CD14-positive monocyte (primary cell): Measurements from ENCODE around the gene RNF212B. TPM values are rescaled to one million over a fixed set of nuclear protein-coding genes. Genes with fewer than 3 reads are reported as not detected.
A peak's percentile ranks its signal among the peaks of the same experiment; 100 is the strongest.
"Not testable (repeated sequence)": the region's sequence is repeated elsewhere in the genome, so short reads cannot be mapped to it uniquely, and the experiment has no call there.

ENCODE experiments used
- DNase-seq, 3 donors: peaks; one replicate each; pipeline ENCODE4 v3.0.0-alpha.2; 2011 to 2022
- H2AFZ ChIP-seq: 2 replicates; pipeline ENCODE4 v1.6.0; 2012; ENCODE audit warnings: mild to moderate bottlenecking, low read depth, low read length, inconsistent platforms; ENCODE audit not compliant: insufficient read depth, poor library complexity, severe bottlenecking
- H3K27ac ChIP-seq, 2 donors: 1 replicate in 1 of 2; 2 replicates in 1 of 2; pipeline ENCODE4 v1.5.1; 2012 to 2013; ENCODE audit warnings: low read length in 2 of 2, control low read depth in 1 of 2, inconsistent platforms in 1 of 2, low read depth in 1 of 2, mild to moderate bottlenecking in 1 of 2
- H3K27me3 ChIP-seq, 2 donors: one replicate each; pipeline versions ENCODE4 v1.6.0 to v1.6.1; 2011 to 2013; ENCODE audit warnings: low read length in 2 of 2; ENCODE audit not compliant: control insufficient read depth in 2 of 2, insufficient read depth in 2 of 2
- H3K36me3 ChIP-seq, 2 donors: replicated peaks in 1 of 2; 1 replicate in 1 of 2; 2 replicates in 1 of 2; pipeline versions ENCODE4 v1.5.1 to v1.6.1; 2012 to 2013; ENCODE audit warnings: low read length in 2 of 2, control low read depth in 1 of 2, inconsistent platforms in 1 of 2, mild to moderate bottlenecking in 1 of 2; ENCODE audit not compliant: insufficient read depth in 2 of 2, control insufficient read depth in 1 of 2
- H3K4me1 ChIP-seq, 2 donors: 1 replicate in 1 of 2; 2 replicates in 1 of 2; pipeline versions ENCODE4 v1.5.1 to v1.6.1; 2012 to 2013; ENCODE audit warnings: low read length in 2 of 2, control low read depth in 1 of 2, inconsistent platforms in 1 of 2, mild to moderate bottlenecking in 1 of 2, moderate library complexity in 1 of 2; ENCODE audit not compliant: insufficient read depth in 2 of 2, control insufficient read depth in 1 of 2
- H3K4me2 ChIP-seq: replicated peaks from 2 replicates; pipeline ENCODE3; 2012; ENCODE audit warnings: low read length, moderate library complexity, mild to moderate bottlenecking; ENCODE audit not compliant: poor library complexity, severe bottlenecking; ENCODE audit errors: extremely low read depth
- H3K4me3 ChIP-seq, 3 experiments: fragments of 200-600 bp in 1 of 3; sonication (generic) in 1 of 3; replicated peaks in 1 of 3; 1 replicate in 2 of 3; 2 replicates in 1 of 3; pipeline ENCODE4 v1.5.1; 2011 to 2013; ENCODE audit warnings: low read length in 3 of 3, mild to moderate bottlenecking in 3 of 3, control low read depth in 2 of 3, low read depth in 2 of 3, inconsistent platforms in 1 of 3, moderate library complexity in 1 of 3
- H3K79me2 ChIP-seq: 2 replicates; pipeline ENCODE4 v1.6.0; 2012; ENCODE audit warnings: mild to moderate bottlenecking, control low read depth, inconsistent platforms, low read length, moderate library complexity; ENCODE audit not compliant: insufficient read depth
- H3K9ac ChIP-seq: 2 replicates; pipeline ENCODE4 v1.6.0; 2017; ENCODE audit warnings: low read length, mild to moderate bottlenecking; ENCODE audit not compliant: insufficient read depth, poor library complexity, severe bottlenecking
- H3K9me3 ChIP-seq, 2 donors: replicated peaks in 1 of 2; 1 replicate in 1 of 2; 2 replicates in 1 of 2; pipeline versions ENCODE4 v1.5.1 to v1.6.1; 2012 to 2013; ENCODE audit warnings: low read length in 2 of 2, control low read depth in 1 of 2; ENCODE audit not compliant: control insufficient read depth in 1 of 2, insufficient read depth in 1 of 2
- H4K20me1 ChIP-seq: 2 replicates; pipeline ENCODE4 v1.6.0; 2012; ENCODE audit warnings: mild to moderate bottlenecking, low read length, control low read depth, moderate library complexity; ENCODE audit not compliant: insufficient read depth
- H3K27ac Mint-ChIP-seq, 7 donors: one replicate each; pipeline ENCODE4 v1.8.0; 2020; ENCODE audit warnings: mild to moderate bottlenecking in 7 of 7, mixed read lengths in 7 of 7, moderate library complexity in 6 of 7, inconsistent platforms in 2 of 7
- H3K27me3 Mint-ChIP-seq, 3 donors: one replicate each; pipeline ENCODE4 v1.8.0; 2021 to 2022; ENCODE audit warnings: low read depth in 3 of 3, mild to moderate bottlenecking in 3 of 3, mixed read lengths in 3 of 3, moderate library complexity in 3 of 3, inconsistent platforms in 1 of 3
- H3K36me3 Mint-ChIP-seq, 2 donors: one replicate each; pipeline ENCODE4 v1.8.0; 2020; ENCODE audit warnings: mixed read lengths in 2 of 2, inconsistent platforms in 1 of 2, mild to moderate bottlenecking in 1 of 2
- H3K4me1 Mint-ChIP-seq: one replicate; pipeline ENCODE4 v1.8.0; 2020; ENCODE audit warnings: mild to moderate bottlenecking, mixed read lengths
- H3K4me3 Mint-ChIP-seq, 2 donors: one replicate each; pipeline ENCODE4 v1.8.0; 2020; ENCODE audit warnings: mild to moderate bottlenecking in 2 of 2, mixed read lengths in 2 of 2, moderate library complexity in 1 of 2
- H3K9me3 Mint-ChIP-seq, 7 donors: one replicate each; pipeline ENCODE4 v1.8.0; 2020 to 2022; ENCODE audit warnings: mixed read lengths in 7 of 7, mild to moderate bottlenecking in 6 of 7, moderate library complexity in 6 of 7, inconsistent platforms in 2 of 7
- WGBS: methylation state at CpG from one replicate; pipeline ENCODE4 v1.1.5; 2013; ENCODE audit warnings: missing lambda C conversion rate; ENCODE audit not compliant: insufficient coverage; 5-methylcytosine and 5-hydroxymethylcytosine counted together
- intact Hi-C, 2 donors: fragments of 100-400 bp; cut with micrococcal nuclease; formaldehyde crosslinking; loops; one replicate each; pipeline versions ENCODE4 v1.15.0 to v1.15.1; 2023
- polyA plus RNA-seq, 3 donors: library from polyadenylated mRNA; depleted of rRNA in 1 of 3; unstranded in 2 of 3; stranded (reverse) in 1 of 3; fragments of 300-500 nt in 2 of 3; fragments of >200 nt in 1 of 3; fragmentation: Illumina TruSeq in 2 of 3; gene quantifications; 1 replicate in 2 of 3; 2 replicates in 1 of 3; pipeline ENCODE4 v1.2.3, GENCODE V29; 2012 to 2021
- TF ChIP-seq, protein P1 (sequence below): fragments of 200-600 bp; IDR thresholded peaks from one replicate; pipeline ENCODE4 v1.8.0; 2022; ENCODE audit warnings: antibody characterized with exemption, mild to moderate bottlenecking

The RNF212B gene
- polyA plus RNA-seq, 3 donors, result not detected

DNA sequence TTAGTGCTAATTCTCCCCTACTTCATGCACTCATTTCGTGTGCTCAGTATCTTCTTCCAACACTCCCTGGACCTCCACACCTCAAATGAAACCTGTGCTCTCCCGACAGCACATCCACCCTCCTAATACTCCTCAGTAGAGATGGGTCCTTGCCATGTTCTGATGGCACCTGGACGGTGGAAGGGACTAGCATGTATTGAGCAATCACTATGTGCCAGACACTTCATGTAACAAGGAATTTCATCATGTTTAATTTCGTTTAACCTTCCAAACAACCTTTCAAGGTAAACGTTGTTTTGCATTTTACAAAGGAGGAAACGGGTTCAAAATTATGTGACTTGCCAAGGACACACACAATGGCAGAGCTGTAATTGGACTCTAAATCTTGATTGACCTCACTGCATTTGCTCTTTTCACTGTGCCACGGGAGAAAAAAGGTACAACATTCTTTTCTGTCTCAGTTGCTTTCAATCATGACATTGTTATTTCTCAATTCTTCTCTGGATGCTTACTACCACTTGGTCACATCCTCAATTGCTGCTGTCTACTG, 42.1 kb upstream of the RNF212B start:
- no peak for DNase-seq
- Mint-ChIP-seq H3K4me1 (no peaks in the 10 kb centered on the region), H3K9me3 (peaks cover 0 to 2% (median 0%) of the 10 kb centered on the region in 7 donors)

DNA sequence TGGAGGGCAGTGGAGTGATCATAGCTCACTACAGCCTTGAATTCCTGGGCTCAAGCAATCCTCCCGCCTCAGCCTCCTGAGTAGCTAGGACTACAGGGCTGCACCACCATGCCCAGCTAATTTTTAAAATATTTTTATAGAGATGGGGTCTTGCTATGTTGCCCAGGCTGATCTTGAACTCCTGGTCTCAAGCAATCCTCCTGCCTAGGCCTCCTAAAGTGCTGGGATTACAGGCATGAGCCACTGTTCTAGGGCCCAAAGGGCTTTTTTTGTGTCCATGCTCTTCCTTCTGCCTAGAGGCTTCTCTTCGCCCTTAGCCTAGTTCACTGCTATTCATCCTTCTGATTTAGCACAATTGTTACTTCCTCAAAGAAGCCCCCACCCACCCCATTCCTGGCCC, 41.2 kb upstream of the RNF212B start:
- 83% methylated on average over 1 of the region's 2 CpGs for WGBS
- intact Hi-C loops, result not testable (repeated sequence)

More for the DNA sequence above, 42.1 kb upstream of the RNF212B start:
- Histone ChIP-seq H3K9ac (no peak overlapping the region), H3K9me3 (no peaks in the 10 kb centered on the region), H2AFZ (no peak overlapping the region), H4K20me1 (no peaks in the 10 kb centered on the region), H3K27me3 (no peaks in the 10 kb centered on the region), H3K36me3 (no peaks in the 10 kb centered on the region), H3K4me2 (no peak overlapping the region), H3K79me2 (no peaks in the 10 kb centered on the region), H3K4me3 (no peak overlapping the region), H3K27ac (no peak overlapping the region), H3K4me1 (no peaks in the 10 kb centered on the region)
- intact Hi-C loops, result no loop called here
- TF ChIP-seq, protein P1, sequence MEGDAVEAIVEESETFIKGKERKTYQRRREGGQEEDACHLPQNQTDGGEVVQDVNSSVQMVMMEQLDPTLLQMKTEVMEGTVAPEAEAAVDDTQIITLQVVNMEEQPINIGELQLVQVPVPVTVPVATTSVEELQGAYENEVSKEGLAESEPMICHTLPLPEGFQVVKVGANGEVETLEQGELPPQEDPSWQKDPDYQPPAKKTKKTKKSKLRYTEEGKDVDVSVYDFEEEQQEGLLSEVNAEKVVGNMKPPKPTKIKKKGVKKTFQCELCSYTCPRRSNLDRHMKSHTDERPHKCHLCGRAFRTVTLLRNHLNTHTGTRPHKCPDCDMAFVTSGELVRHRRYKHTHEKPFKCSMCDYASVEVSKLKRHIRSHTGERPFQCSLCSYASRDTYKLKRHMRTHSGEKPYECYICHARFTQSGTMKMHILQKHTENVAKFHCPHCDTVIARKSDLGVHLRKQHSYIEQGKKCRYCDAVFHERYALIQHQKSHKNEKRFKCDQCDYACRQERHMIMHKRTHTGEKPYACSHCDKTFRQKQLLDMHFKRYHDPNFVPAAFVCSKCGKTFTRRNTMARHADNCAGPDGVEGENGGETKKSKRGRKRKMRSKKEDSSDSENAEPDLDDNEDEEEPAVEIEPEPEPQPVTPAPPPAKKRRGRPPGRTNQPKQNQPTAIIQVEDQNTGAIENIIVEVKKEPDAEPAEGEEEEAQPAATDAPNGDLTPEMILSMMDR, result no peak
- 71% methylated on average over 5 of the region's 7 CpGs for WGBS
- no peaks in the 10 kb centered on the region for H3K36me3 Mint-ChIP-seq
- H3K27ac Mint-ChIP-seq, result no peak overlapping the region
- H3K27me3 Mint-ChIP-seq, result peaks cover 0 to 4% (median 0%) of the 10 kb centered on the region in 3 donors
- no peak overlapping the region for H3K4me3 Mint-ChIP-seq

DNA sequence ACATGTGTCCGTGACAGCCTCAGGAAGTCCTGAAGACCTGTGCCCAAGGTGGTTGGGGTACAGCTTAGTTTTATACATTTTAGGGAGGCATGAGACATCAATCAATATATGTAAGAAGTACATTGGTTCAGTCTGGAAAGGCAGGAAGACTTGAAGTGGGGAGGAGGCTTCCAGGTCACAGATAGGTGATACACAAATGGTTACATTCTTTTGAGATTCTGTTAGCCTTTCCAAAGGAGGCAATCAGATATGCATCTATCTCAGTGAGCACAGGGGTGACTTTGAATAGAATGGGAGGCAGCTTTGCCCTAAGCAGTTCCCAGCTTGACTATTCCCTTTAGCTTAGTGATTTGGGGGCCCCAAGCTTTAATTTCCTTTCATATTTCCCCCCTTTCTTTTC, 38.6 kb upstream of the RNF212B start:
- H3K4me1 ChIP-seq, H3K36me3 ChIP-seq, H3K36me3 Mint-ChIP-seq, H3K4me1 Mint-ChIP-seq, intact Hi-C loops, H3K4me3 Mint-ChIP-seq, H3K9me3 ChIP-seq, H3K4me3 ChIP-seq, H3K9ac ChIP-seq, H3K27ac ChIP-seq, H3K27me3 ChIP-seq, H3K27me3 Mint-ChIP-seq, DNase-seq, H2AFZ ChIP-seq, H4K20me1 ChIP-seq, H3K9me3 Mint-ChIP-seq, H3K79me2 ChIP-seq, H3K4me2 ChIP-seq: not testable (repeated sequence)
- peak overlapping the region in 1 of 7 donors; percentile 28 for H3K27ac Mint-ChIP-seq
- 100% methylated on average over 1 of the region's 1 CpG for WGBS

More for the DNA sequence above, 41.2 kb upstream of the RNF212B start:
- H3K4me2 ChIP-seq, H3K79me2 ChIP-seq, H3K4me3 Mint-ChIP-seq, H3K36me3 Mint-ChIP-seq, H3K4me1 Mint-ChIP-seq, H2AFZ ChIP-seq, H3K27me3 ChIP-seq, H3K9me3 Mint-ChIP-seq, H3K4me1 ChIP-seq, H3K27ac ChIP-seq, H3K9ac ChIP-seq, H3K27me3 Mint-ChIP-seq, H3K27ac Mint-ChIP-seq, H3K9me3 ChIP-seq, DNase-seq, H3K4me3 ChIP-seq, H3K36me3 ChIP-seq, H4K20me1 ChIP-seq: not testable (repeated sequence)
